Body of pancreas (tissue), 4 donors: ENCODE results near the gene GALNT17.

Experiments used
- POLR2A ChIP-seq, 3 donors: fragments of 450-650 bp; IDR thresholded peaks; one replicate each; pipeline ENCODE4 v1.6.1; 2016; ENCODE audit warnings: antibody characterized with exemption in 3 of 3, mild to moderate bottlenecking in 2 of 3
- TF ChIP-seq, protein P1 (sequence below), 7 experiments: fragments of 450-650 bp in 4 of 7; fragments of 200-600 bp in 3 of 7; sonication (generic) in 3 of 7; IDR thresholded peaks; one replicate each; pipeline ENCODE4 v1.5.1; 2016 to 2019; ENCODE audit warnings: antibody characterized with exemption in 7 of 7

DNA sequence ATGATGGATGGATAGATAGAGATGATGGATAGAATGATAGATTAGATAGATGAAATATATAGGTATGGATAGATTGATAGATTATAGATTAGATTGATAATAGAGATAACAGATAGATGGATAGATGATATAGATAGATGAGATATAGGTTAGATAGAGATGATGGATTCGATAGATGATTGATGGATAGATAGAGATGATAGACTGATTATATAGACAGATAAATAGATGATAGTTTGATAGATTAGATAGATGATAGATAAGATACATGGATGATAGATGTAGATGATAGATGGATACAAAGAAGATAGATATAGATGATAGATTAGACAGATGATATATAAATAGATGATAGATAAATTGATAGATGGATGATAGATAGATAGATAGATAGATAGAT is 448.1 kb downstream of the GALNT17 start:
- no peak for TF ChIP-seq POLR2A (IDR thresholded peaks at IDR 0.05)
- TF ChIP-seq, protein P1, sequence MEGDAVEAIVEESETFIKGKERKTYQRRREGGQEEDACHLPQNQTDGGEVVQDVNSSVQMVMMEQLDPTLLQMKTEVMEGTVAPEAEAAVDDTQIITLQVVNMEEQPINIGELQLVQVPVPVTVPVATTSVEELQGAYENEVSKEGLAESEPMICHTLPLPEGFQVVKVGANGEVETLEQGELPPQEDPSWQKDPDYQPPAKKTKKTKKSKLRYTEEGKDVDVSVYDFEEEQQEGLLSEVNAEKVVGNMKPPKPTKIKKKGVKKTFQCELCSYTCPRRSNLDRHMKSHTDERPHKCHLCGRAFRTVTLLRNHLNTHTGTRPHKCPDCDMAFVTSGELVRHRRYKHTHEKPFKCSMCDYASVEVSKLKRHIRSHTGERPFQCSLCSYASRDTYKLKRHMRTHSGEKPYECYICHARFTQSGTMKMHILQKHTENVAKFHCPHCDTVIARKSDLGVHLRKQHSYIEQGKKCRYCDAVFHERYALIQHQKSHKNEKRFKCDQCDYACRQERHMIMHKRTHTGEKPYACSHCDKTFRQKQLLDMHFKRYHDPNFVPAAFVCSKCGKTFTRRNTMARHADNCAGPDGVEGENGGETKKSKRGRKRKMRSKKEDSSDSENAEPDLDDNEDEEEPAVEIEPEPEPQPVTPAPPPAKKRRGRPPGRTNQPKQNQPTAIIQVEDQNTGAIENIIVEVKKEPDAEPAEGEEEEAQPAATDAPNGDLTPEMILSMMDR (IDR thresholded peaks at IDR 0.05) = no peak
